Inferior parietal cortex (tissue), 1 donor: ENCODE results near the gene PLEKHA7.
"Not testable (repeated sequence)": the region's sequence is repeated elsewhere in the genome, so short reads cannot be mapped to it uniquely, and the experiment has no call there.

Experiments
- DNase-seq: peaks from one replicate; pipeline ENCODE4 v3.0.0-alpha.2; 2016; ENCODE audit errors: extremely low spot score

PLEKHA7 gene

GRCh38 chr11:16880184-16880801, 133.9 kb downstream of the PLEKHA7 start:
- DNase-seq = no peak

- DNase-seq = no peak
Measured at GRCh38 chr11:16879690-16880089, 134.5 kb downstream of the PLEKHA7 start.

- DNase-seq = no peak
Measured at GRCh38 chr11:16876837-16877236, 137.4 kb downstream of the PLEKHA7 start.

DNA sequence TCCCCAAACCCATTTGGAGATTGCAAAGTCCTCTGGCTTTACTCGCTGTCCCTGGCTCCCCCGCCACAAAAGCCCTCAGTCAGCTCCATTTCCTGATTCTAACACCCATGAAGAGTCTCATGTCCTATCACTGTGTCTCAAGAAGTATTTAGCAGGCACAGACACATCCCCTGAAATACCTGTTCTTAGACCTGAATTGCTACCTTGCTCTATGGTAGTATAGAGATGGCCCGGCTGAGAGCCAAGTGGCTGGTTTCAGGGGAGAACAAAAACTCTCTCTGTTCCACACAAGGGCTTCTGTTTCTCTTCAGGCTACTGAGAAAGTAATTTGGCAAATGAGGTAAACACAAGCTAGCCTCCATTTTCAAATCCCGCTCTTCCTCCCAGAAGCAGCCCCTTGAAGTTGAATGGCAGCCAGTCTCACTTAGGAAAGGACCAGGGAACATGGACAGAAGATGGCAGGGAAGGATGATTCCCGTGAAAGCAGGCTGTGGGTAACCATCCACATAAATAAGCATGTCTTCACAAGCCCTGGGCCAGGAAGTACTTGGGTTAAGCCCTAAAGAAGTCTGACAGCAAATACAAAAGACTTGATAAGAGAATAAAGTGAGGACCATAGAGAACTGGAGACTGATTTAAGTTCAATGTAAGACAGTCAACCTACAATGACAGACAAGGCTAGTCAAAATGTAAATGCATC, 138.0 kb downstream of the PLEKHA7 start:
- no peak for DNase-seq

- no peak for DNase-seq
Measured at GRCh38 chr11:16874275-16874975, 139.8 kb downstream of the PLEKHA7 start.

DNA sequence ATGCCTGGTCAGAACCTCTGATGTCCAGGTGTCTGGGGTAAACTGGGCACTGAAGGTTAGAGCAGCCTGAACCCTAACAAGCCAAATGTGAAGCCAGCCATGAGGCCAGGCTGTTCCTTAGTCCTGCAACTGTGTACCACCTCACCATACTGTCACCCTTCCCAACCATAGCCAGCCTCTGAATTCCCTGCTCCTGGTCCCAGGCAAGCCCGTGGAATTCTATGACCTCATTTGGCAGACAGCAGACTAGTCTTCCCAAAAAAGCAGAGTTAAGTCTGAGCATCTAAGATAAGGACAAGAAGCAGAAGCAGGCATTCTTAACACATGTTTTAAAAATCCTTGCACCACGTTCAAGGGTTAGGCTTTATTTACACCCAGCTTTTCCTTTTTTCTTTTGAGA, 140.9 kb downstream of the PLEKHA7 start:
- DNase-seq = no peak

DNA sequence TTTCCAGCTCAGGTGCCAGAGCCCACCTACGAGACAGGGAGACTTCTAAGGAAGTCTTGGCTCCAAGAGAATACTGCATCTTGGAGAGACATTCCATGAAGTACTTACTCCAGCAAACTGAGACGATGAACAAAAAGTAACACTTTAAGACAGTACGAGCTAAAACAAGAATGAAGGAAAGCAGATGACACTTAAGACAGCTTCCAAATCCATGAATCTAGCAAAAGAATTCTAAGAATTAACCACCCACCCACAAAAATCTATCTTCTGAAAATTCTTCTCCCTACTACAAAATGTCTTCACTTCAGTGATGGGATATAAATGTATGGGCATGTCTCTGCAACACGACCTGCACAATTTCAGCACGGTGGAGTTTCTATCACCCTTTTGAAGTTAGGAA, 142.8 kb downstream of the PLEKHA7 start:
- DNase-seq = peak; percentile 17

GRCh38 chr11:16867097-16867496, 147.1 kb downstream of the PLEKHA7 start:
- no peak for DNase-seq

- not testable (repeated sequence) for DNase-seq
Measured at GRCh38 chr11:16864428-16864827, 149.8 kb downstream of the PLEKHA7 start.

GRCh38 chr11:16863389-16863788, 150.8 kb downstream of the PLEKHA7 start:
- DNase-seq = no peak

GRCh38 chr11:16862726-16863125, 151.5 kb downstream of the PLEKHA7 start:
- DNase-seq = no peak

- no peak for DNase-seq
Measured at GRCh38 chr11:16861862-16862261, 152.4 kb downstream of the PLEKHA7 start.

DNA sequence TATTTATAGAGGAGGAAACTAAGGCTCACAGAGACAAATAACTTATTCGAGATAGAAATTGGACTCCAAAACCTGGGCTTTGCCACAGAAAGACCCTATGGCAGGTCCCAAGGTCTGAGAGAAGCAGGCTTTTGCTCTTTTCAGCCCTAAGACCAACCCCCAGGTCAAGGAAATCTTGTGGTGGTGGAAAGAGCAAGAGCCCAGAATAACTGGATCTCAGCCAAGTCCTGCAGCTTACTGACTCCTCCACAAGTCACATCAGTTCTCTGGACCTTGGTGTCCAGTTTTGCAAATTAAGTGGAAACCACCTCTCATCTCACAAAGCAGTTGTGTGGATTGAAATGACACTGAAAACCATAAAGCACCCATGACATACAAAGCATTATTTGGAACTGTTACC, 153.6 kb downstream of the PLEKHA7 start:
- DNase-seq = no peak

DNA sequence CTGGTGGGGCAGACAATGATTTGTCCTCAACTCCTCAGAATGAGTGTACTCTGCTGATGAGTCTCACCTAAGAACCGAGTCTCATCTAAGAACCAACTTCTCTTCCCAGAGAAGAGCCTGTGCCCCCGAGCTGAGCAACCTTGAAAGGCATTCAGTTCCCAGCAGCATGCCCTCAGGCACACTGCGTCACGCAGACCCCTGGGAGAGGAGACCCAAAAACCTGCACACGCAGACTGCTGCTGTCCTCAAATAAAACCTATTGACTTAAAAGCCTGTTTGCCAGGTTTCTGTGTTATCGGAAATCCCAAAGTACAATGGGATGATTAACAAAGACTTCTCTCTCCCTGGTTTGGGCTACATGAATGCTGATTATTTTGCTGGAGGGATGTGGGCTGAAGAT, 154.6 kb downstream of the PLEKHA7 start:
- no peak for DNase-seq

DNA sequence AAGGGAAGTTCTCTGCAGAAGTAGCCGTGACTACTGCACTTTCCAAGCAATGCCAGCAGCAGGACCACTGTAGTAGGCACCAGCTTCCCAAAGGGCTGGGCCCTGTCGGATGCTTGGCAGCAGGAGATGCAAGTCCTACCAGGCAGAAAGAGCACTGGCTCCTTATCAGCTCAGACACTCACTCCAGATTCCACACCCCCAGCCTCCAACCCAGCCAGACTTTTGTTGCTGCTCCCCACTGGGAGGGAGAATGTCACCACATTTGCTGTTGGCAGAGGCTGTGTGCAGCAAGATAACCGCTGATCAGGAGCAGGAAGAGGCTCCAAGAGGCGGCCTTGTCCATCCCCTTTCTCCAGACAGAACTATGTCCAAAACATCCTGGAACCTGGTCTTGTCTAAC, 157.0 kb downstream of the PLEKHA7 start:
- DNase-seq = no peak

GRCh38 chr11:16856022-16856471, 158.2 kb downstream of the PLEKHA7 start:
- DNase-seq = no peak

- DNase-seq = no peak
Measured at GRCh38 chr11:16854979-16855378, 159.2 kb downstream of the PLEKHA7 start.

- DNase-seq = no peak
Measured at GRCh38 chr11:16853859-16854258, 160.4 kb downstream of the PLEKHA7 start.

- DNase-seq = no peak
Measured at GRCh38 chr11:16853266-16853665, 160.9 kb downstream of the PLEKHA7 start.

GRCh38 chr11:16846305-16846704, 167.9 kb downstream of the PLEKHA7 start:
- DNase-seq = no peak

DNA sequence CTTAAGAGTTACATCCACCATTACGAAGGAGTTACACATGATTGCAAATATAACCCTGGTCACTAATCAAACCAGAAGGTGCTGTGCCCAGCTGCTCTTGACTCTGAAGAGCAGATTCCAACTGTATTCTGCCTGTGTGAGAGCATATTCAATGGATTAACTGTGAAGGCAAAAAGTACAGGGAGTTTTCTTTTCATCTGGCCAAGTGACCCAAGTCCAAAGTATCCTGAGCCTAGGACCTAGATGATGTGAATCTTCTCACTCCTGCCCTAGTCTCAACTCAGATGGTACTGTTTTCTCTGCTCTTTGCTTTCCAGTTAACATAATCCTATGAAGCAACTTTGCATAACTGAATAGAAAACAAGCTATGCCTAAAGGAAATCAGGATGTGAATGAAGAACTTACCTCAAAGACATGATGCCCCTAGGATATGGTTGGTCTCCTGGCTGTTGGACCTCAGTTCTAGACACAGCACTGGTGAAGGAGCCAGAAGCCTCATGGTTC, 169.9 kb downstream of the PLEKHA7 start:
- DNase-seq = no peak

DNA sequence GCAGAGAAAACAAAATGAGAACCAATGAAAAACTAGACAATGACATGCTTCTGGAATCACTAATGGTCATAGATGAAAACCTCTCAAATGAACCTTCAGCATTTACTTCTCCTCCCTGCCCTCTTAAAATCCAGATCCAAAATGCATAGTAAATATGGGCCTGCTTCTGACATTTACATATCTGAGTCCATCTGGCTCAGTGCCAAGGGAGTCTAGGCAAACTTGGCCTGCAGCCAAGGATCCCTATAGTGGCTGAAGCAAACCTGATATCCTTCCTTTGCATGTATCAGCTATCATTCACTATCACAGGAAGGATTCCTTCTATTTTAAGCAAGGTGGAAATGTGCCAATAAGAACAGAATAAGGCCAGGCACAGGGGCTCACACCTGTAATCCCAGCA, 170.9 kb downstream of the PLEKHA7 start:
- no peak for DNase-seq

DNA sequence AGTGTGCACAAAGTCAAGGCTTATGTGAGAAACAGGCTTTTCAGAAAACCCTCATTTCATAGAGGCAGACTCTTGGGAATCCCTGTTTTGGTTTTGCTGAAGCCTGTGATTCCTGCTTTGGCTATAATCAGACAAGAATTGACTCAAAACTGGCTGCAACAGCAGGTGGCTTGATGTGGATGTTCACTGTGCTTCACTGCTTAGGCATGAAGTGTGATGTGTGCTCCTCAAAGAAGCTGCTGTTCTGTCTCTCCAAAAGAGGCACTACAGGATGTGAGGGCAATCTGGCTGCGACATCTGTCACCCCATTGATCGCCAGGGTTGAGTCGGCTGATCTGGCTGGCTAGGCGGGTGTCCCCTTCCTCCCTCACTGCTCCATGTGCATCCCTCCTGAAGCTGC, 172.2 kb downstream of the PLEKHA7 start:
- no peak for DNase-seq
